ENCODE results near the gene DSP. TPM values are rescaled to one million over a fixed set of nuclear protein-coding genes. Genes with fewer than 3 reads are reported as not detected.
A peak's percentile ranks its signal among the peaks of the same experiment; 100 is the strongest.

DSP gene
- total RNA-seq, 1 donor from 2014 or later, result 80.1 TPM

- TF ChIP-seq CTCF (conservative IDR thresholded peaks at IDR 0.05; ENCODE audit: low read depth, low read length), result no peak
- no peak for DNase-seq (ENCODE audit: low read depth)
Measured at GRCh38 chr6:7502743-7503142, 38.7 kb upstream of the DSP start.

GRCh38 chr6:7504041-7504440, 37.4 kb upstream of the DSP start:
- no peak overlapping the region for H3K4me3 ChIP-seq (ENCODE audit: low read depth, low read length)
- DNase-seq (ENCODE audit: low read depth), result no peak
- no peak for TF ChIP-seq CTCF (conservative IDR thresholded peaks at IDR 0.05; ENCODE audit: low read depth, low read length)

More at GRCh38 chr6:7502743-7503142, 38.7 kb upstream of the DSP start:
- H3K4me3 ChIP-seq (ENCODE audit: low read depth, low read length), result no peak overlapping the region

- peak; percentile 98 for DNase-seq (ENCODE audit: low read depth)
- no peak overlapping the region for H3K4me3 ChIP-seq (ENCODE audit: low read depth, low read length)
Measured at GRCh38 chr6:7505189-7505699, 36.2 kb upstream of the DSP start.

GRCh38 chr6:7507600-7507999, 33.9 kb upstream of the DSP start:
- no peak overlapping the region for H3K4me3 ChIP-seq (ENCODE audit: low read depth, low read length)
- DNase-seq (ENCODE audit: low read depth), result no peak

More at GRCh38 chr6:7505189-7505699, 36.2 kb upstream of the DSP start:
- no peak for TF ChIP-seq CTCF (conservative IDR thresholded peaks at IDR 0.05; ENCODE audit: low read depth, low read length)

GRCh38 chr6:7512320-7512719, 29.2 kb upstream of the DSP start:
- H3K4me3 ChIP-seq (ENCODE audit: low read depth, low read length), result no peak overlapping the region
- TF ChIP-seq CTCF (conservative IDR thresholded peaks at IDR 0.05; ENCODE audit: low read depth, low read length), result no peak
- no peak for DNase-seq (ENCODE audit: low read depth)

More at GRCh38 chr6:7507600-7507999, 33.9 kb upstream of the DSP start:
- no peak for TF ChIP-seq CTCF (conservative IDR thresholded peaks at IDR 0.05; ENCODE audit: low read depth, low read length)

GRCh38 chr6:7513529-7513928, 27.9 kb upstream of the DSP start:
- no peak for TF ChIP-seq CTCF (conservative IDR thresholded peaks at IDR 0.05; ENCODE audit: low read depth, low read length)
- no peak for DNase-seq (ENCODE audit: low read depth)
- H3K4me3 ChIP-seq (ENCODE audit: low read depth, low read length), result no peak overlapping the region

- no peak overlapping the region for H3K4me3 ChIP-seq (ENCODE audit: low read depth, low read length)
- DNase-seq (ENCODE audit: low read depth), result no peak
- no peak for TF ChIP-seq CTCF (conservative IDR thresholded peaks at IDR 0.05; ENCODE audit: low read depth, low read length)
Measured at GRCh38 chr6:7515363-7515762, 26.1 kb upstream of the DSP start.

Measured in epithelial cell of proximal tubule (primary cell).